ENCODE measurements around the gene DGKQ. TPM values are rescaled to one million over a fixed set of nuclear protein-coding genes. Genes with fewer than 3 reads are reported as not detected.
"Not testable (repeated sequence)": the region's sequence is repeated elsewhere in the genome, so short reads cannot be mapped to it uniquely, and the experiment has no call there.

Gene DGKQ
- total RNA-seq, 1 donor from 2014 or later = 17.0 TPM

DNA sequence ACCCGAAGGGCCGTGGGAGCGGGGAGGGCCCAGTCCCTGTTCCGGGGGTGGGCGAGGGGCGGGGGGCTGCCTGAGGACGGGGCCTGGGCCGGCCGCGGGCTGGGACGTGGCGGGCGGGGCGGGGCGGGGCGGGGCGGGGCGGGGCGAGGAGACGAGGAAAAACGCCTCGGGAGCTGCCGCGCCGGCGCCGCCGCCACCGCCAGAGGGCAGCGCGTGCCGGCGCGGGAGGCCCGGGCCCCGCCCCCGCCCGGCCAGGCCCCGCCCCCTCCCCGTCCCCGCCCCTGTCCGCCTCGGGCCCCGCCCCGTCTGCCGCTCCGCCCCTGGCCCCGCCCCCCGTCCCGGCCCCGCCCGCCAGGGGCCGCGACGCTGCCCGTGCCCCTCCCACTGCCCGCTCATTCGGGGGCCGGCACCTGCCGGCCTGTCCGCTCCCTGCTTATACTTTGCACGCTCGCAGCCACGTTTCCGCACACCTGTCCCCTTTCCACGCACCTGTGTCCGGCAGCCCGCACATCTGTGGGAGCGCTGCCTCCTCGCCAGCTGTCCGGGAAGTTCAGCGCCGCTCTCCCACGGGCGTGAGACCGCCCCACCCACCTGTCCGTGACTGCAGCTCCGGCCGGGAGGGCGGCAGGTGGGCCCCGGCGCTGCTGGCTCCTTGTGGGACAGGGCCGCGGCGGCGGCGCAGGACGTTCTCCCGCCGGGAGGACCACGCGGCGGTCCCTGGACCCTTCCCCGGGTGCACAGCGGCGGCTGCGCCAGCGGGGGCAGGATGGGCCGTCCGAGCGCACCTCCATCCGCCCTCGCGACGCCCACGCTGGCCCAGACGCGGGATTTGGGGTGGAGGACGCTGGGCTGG is 36.4 kb upstream of the DGKQ start:
- DNase-seq (ENCODE audit: low spot score) = peak; percentile 70

DNA sequence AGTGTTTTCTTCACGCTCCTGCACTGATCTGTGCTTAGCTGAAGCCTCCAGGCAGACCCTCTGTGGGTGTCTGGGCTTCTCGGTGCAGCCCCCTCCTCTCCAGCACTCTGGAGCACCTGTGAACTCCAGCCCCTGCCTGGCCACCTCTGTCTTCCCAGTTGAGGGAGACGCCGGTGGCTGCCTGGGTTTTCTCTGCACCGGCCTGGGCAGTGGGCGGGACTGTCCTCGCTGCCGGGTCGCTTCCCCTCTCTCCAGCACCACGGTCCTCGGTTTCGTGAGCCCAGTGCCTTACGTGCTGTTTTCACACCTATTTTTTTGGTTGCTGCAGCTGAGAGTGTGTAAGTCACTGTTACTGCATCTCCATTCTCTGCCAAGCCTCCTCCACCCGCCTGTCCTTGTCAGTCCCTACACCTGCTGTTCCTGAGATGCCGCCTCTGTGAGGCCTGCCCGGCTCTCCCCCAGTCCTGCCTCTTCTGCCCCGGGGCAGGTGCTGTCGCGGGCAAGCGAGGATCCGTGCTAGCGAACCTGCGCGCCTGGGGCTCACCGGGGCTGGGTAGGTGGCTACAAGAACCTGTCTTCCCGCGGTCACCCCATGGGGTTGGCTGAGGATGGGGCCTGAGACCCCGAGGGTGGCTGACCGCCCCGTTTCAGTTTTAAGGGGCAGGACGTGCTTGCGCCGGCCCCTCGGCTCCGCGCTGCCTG is 35.6 kb upstream of the DGKQ start:
- DNase-seq (ENCODE audit: low spot score) = no peak

DNA sequence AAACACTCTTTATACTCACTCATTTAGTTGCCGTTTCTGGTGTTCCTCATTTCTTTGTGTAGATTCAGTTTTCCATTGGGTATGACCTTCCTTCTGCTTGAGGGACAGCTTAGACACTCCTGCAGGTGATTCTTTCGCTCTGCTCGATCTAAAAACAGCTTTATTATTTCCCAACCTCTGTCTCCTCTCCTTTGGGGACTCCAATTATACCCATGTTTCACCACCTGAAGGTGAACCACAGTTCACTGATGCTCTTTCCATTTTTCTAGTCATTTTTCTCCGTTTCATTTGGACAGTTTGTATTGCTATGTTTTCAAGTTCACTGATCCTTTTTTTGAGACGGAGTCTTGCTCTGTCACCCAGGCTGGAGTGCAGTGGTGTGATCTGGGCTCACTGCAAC is 33.5 kb upstream of the DGKQ start:
- no peak for DNase-seq (ENCODE audit: low spot score)

DNA sequence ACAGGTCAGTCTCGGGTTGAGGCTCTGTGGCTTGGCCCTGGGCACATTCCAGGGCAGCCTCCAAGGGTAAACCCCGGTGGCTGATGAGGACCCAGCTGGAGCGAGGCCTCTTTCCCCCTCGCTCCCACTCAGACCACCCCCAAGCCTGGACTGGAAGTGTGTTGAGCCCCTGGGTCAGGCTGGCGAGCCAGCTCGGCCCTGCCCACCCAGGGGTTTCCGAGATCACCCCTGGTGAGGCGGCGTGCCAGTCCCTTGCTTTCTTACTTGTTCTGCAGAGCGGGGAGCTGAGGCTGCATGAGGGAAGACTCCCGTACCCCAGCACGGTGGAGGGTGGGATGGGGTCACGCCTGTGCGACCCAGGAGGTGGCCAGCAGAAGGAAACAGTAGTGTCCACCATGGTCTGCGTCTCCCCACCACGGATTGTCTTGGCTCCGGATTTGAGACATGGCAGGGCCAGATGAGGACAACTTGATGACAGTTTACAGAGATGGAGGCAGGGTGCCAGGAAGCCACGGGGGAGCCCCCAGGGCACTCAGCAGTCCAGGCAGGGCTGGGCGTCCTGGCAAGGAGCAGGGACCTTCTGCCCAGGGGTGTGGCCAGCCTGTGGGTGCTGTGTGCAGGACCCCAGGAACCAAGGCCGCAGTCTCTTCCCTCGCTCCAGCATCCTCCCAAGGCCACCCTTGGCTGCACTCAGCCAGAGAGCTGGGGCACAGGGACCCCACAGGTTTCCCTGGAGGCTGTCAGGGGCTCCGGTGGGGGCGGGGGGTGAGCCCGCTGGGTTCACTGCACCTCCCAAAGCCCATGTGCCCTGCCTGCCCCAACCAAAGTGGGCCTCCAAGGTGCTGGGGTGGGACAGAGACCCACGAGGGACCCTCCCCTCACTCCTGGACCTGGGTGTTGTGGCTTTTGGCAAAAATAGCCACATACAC is 31.5 kb upstream of the DGKQ start:
- no peak for DNase-seq (ENCODE audit: low spot score)

DNA sequence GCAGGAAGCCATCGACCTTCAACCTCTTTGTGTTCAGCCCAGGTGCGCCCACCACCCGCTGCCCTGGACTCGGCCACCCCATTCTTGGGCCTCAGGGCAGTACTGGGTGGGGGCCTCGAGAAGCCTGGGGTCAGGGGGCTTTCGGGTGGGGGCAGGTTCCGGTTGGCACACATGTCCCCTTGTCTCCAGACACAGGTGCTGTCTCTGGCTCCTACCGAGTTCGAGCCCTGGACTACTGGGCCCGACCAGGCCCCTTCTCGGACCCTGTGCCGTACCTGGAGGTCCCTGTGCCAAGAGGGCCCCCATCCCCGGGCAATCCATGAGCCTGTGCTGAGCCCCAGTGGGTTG is 30.7 kb upstream of the DGKQ start:
- DNase-seq (ENCODE audit: low spot score) = no peak

DNA sequence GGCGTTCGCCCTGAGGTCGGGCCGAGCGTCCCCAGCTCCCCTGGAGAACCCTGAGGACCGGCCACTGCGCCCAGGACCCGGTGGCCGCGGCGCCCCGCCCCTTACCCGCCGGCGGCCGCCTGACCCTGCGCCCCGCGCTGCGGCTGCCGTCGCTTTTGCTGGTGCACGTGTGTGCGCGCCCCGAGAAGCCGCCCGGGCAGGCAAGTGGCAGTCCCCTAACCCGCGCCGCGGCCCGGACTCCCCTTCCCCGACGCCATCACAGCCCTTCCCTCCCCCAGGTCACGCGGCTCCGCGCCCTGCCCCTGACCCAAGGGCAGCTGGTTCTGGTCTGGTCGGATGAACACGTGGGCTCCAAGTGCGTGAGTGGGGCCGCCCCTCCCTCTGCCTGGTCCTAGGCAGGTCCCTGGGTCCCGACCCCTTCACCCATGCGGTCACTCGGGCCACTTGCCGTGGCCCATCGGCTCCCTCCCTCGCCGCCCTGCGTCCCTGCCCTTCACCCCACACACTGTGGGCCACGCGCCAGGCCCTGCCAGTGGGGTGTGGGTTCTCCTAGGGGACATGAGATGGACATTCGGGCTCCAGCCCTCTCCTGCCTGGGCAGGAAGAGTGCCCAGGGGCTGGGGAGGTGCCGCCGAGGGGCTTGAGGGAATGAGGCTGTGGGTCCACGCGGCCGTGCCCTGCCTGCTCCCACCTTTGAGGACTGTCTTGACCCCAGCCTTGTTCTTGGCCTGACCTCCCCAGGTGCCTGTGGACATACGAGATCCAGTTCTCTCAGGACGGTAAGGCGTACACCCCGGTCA is 30.1 kb upstream of the DGKQ start:
- no peak for DNase-seq (ENCODE audit: low spot score)

DNA sequence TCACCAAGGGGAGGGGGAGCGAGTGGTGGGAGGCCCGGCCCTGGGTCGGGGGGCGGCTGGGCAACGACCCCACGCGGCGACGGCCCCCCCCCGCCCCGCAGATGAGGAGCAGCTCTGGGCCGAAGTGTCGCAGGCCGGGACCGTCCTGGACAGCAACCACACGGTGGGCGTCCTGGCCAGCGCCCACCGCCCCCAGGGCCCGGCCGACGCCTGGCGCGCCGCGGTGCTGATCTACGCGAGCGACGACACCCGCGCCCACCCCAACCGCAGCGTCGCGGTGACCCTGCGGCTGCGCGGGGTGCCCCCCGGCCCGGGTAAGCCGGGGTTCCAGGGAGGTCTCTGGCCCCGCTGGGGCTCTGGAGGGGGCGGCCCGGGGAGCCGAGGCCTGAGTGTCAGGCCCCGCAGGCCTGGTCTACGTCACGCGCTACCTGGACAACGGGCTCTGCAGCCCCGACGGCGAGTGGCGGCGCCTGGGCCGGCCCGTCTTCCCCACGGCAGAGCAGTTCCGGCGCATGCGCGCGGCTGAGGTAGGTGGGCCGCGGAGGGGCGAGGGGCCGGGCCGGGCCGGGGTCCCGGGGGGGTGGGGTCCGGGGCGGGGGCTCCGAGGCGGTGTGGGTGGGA is 29.4 kb upstream of the DGKQ start:
- DNase-seq (ENCODE audit: low spot score) = no peak

DNA sequence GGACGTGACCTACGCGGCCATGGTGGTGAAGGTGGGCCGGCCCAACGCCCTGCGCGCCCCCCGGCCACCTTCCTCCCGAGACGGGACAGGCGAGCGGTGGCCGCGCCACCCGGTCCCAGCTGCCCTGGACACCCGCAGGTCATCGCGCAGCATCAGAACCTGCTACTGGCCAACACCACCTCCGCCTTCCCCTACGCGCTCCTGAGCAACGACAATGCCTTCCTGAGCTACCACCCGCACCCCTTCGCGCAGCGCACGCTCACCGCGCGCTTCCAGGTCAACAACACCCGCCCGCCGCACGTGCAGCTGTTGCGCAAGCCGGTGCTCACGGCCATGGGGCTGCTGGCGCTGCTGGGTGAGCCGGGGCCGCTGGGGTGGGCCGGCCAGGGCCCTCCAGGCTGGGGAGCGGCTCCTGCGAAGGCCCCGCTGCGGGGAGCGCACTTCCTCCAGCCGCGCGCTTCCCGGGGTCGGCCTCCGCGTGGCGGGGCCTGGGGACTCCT is 28.8 kb upstream of the DGKQ start:
- DNase-seq (ENCODE audit: low spot score) = no peak

DNA sequence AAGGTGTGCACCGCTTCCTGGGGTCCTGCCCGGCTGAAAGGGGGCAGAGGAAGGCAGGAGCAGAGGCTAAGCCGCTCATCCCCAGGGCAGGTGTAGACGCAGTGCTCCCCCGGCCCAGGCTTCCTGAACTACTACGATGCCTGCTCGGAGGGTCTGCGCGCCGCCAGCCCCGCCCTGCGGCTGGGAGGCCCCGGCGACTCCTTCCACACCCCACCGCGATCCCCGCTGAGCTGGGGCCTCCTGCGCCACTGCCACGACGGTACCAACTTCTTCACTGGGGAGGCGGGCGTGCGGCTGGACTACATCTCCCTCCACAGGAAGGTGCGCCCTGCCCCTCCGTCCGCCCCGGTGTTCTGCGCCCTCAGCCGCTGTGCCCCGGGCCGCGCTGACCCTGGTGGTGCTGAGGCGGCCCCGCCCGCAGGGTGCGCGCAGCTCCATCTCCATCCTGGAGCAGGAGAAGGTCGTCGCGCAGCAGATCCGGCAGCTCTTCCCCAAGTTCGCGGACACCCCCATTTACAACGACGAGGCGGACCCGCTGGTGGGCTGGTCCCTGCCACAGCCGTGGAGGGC is 28.3 kb upstream of the DGKQ start:
- DNase-seq (ENCODE audit: low spot score) = no peak

DNA sequence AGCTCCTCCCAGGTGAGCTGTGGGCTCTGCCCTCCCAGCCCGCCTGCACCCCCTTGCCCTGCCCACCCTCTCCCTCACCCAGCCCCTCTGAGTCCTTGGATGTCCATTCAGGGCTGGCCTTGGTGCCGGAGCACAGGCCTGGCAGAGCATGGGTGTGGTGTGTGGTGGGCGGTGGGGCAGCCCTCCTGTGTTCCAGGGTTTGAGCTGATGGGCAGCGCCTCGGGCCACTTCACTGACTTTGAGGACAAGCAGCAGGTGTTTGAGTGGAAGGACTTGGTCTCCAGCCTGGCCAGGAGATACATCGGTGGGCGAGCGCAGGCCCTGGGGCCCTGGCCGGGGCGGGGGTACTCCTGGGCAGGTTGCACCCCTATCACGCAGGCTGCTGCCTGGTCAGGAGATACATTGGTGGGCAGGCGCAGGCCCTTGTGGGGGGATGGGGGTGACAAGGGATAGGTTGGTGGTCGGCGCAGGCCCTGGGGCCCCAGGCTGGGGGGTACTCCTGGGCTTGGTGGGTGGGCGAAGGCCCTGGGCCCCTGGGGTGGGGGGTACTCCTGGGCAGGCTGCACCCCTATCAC is 27.4 kb upstream of the DGKQ start:
- DNase-seq (ENCODE audit: low spot score) = no peak

DNA sequence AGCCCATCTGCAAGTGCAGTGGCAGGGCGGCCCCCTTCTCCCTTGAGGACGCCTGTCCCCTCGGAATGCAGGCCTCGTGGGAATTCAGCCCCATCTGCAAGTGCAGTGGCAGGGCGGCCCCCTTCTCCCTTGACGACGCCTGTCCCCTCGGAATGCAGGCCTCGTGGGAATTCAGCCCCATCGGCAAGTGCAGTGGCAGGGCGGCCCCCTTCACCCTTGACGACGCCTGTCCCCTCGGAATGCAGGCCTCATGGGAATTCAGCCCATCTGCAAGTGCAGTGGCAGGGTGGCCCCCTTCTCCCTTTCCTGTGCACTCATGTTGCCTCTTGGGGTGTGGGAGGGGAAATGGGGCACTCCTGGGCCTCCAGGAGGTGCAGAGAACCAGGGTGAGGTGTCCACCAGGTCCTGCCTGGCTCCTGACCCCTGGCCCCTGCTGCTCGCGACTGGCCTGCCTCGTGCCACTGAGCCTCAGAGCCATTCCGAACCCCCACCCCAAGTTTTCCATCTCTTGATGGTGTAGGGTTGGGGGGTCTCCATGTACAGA is 26.6 kb upstream of the DGKQ start:
- DNase-seq (ENCODE audit: low spot score) = no peak

DNA sequence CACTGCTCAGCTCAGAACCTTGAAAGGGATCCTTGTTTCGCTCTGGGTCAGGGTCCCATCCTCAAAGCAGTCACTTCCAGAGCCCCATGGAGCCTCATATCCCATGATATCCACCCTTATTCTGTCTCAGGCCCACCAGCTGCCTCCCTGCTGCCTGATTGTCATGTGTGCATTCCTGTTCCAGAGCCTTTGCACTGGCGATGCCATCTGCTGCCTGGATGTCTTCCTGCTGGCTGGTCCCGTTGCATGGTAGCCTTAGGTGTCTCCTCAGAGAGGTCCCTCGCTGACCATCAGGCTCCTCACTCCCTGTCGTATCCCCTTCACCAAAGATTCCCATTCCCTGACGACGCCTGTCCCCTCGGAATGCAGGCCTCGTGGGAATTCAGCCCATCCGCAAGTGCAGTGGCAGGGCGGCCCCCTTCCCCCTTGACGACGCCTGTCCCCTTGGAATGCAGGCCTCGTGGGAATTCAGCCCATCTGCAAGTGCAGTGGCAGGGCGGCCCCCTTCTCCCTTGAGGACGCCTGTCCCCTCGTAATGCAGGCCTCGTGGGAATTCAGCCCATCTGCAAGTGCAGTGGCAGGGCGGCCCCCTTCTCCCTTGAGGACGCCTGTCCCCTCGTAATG is 26.0 kb upstream of the DGKQ start:
- DNase-seq (ENCODE audit: low spot score) = not testable (repeated sequence)

DNA sequence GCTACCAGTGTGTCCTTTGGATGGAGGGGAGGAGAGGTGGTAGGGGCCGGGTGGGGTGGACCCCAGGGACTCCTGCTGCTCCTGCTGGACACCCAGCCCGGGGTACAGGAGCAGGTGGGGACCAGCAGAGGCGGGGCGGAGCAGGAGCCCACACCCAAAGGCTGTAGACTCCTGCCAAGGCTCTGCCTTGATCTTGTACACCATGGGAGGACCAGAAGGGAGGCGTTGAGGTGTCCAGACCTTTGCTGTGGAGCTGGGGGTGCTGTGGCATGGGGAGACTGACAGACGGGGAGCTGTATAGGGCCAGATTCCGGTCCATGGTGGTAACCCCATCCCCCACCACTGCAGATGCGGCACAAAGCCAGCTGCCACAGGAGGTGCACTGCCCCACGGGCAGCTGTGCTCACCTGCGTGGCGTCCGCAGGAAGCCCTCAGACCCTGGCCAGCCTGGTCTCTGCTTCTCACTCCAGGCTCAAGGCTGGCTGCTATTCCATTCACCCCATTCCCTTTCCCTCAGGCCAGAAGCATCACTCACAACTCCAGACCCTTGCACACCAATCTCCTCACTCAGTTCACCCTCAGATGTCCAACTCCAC is 24.8 kb upstream of the DGKQ start:
- DNase-seq (ENCODE audit: low spot score) = no peak

DNA sequence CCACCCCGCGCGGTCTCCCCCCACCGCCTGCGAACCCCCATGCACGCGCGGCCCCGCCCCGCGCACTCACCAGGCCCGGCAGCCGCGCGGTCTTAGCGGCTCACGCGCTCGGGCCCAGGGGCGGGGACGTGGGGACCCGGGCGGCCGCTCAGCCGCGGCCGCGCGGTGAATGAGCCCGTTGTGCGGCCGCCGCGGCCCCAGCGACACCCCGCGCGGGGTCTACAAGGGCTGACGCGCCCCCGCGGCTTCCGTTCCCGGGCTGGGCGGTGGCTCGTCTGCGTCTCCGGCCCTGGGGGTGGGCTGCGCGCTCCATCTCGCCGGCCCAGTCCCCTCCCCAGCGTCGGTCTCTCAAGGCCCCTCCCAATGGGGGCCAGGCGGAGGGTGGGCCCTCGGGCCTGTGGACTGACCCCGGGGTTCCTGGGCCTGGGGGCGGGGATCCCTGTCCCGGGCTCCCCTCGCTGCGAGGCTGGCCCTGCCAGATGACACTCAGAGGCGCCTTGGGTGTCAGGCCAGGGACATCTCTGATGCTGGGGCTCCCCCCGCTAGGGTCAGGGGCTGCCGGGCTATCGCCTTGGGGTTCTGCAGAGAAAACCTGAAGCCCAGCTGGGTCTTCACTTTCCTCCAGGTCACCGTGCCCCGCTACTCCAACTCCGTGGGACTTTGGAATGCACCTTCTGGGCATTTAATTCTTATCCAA is 24.2 kb upstream of the DGKQ start:
- no peak for DNase-seq (ENCODE audit: low spot score)

DNA sequence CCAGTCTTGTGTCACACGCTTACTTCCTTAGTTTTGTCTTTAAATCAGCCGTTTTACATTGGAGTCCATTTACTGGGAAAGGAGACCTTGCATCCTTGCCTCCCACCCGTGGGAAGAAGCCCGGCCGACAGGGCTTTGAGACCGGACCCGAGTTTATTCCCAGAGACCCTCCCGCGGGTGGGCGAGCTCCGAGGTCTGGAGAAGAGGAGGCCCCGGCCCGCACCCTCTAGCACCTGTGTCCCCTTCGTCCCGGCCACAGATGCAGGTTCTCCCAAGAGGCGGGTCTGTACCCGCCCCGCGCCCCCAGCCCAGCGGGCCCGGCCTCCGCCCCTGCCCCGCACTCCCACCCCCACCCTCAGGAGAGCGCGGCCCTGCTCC is 23.6 kb upstream of the DGKQ start:
- no peak for DNase-seq (ENCODE audit: low spot score)

DNA sequence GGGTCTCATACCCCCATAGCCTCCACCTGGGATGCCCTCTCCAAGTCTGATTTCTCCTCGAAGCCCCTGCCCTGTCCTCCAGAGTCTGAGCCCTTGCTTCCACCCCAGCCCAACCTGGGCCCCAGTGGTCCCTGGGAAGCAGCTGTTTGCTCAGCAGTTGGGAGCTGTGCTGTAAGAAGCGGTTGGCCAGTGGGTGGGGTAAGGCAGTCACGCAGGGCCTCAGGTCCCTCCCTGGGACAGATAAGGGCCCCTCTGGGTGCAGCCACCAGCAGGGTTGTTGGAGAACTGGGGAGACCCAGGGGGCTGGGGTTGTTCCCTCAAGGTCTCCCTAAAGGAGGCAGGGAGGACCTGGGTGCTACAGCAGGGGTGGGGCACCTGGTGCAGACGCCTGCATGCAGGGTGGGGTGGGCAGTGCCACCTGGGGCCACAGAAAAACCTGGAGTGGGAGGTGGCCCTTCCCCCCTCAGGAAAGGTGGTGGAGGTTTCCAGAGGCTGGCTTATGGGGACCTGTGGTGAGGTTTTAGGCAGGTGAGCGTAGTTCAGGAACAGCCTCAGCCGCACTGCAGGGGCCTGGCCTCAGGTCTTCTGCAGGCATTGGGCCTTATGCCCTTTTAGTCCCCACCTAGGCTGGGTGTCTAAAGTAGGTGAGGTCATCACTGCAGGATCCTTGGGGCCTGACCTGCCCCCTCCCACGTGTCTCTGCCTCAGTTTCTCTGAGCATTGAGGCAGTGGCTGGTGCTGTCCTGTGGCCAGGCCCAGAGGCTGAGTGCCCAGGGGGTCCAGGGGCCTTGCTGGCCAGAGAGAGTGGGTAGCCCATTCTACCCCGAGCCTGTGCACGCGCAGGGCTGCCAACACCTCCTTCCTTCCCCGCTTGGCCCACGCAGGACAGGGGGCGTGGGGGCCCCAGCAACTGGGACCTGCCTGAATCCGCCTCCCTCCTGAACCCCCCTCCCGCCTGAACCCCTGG is 22.9 kb upstream of the DGKQ start:
- DNase-seq (ENCODE audit: low spot score) = no peak
